ENCODE data around the gene CHAT. TPM values are rescaled to one million over a fixed set of nuclear protein-coding genes. Genes with fewer than 3 reads are reported as not detected.

CHAT gene
- total RNA-seq, 1 experiment from 2014 or later: not detected

- POLR2A ChIA-PET: no interaction called here
- H3K9me3 Mint-ChIP-seq (ENCODE audit: unreplicated experiment): no peaks in the 10 kb centered on the region
- no peak overlapping the region for H3K4me3 Mint-ChIP-seq (ENCODE audit: unreplicated experiment)
- intact Hi-C loops (cut with micrococcal nuclease): loop anchor here (10.0 kb wide), 1 partner anchor 156 kb away; the partner anchor contains the start of gene OGDHL
- H3K27me3 Mint-ChIP-seq (ENCODE audit: insufficient read depth, unreplicated experiment): peaks cover 73% of the 10 kb centered on the region
- H3K27ac Mint-ChIP-seq (ENCODE audit: low read depth, unreplicated experiment): no peak overlapping the region
- CTCF ChIA-PET: no interaction called here
- H3K4me1 Mint-ChIP-seq (ENCODE audit: insufficient read depth, unreplicated experiment): peaks cover 15% of the 10 kb centered on the region
- no TSS peak for BruUV-seq (replicated peaks)
- no peak for TF ChIP-seq CTCF (IDR thresholded peaks at IDR 0.05; ENCODE audit: unreplicated experiment)
- no peak for DNase-seq (ENCODE audit: unreplicated experiment)
- H3K36me3 Mint-ChIP-seq (ENCODE audit: insufficient read depth, unreplicated experiment): no peaks in the 10 kb centered on the region
Observed at GRCh38 chr10:49608166-49609005, 5.5 kb upstream of the CHAT start.

DNA sequence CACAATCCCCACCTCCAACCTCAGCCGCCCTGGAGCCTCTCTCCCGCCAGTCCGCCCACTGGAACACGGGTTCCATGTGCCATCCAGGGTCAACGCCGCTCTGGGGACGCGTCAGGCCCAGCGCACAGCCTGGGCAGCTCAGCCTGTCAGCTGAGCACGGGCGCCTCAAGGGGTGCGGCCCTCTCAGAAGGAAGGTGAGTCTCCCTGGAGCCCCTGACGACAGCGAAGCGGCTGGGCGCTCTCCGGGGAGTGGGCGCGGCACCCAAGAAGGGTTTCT lies 4.9 kb upstream of the CHAT start:
- Mint-ChIP-seq H3K4me1 (ENCODE audit: insufficient read depth, unreplicated experiment) (peaks cover 16% of the 10 kb centered on the region), H3K27me3 (ENCODE audit: insufficient read depth, unreplicated experiment) (peaks cover 73% of the 10 kb centered on the region), H3K36me3 (ENCODE audit: insufficient read depth, unreplicated experiment) (no peaks in the 10 kb centered on the region), H3K4me3 (ENCODE audit: unreplicated experiment) (no peak overlapping the region), H3K27ac (ENCODE audit: low read depth, unreplicated experiment) (no peak overlapping the region), H3K9me3 (ENCODE audit: unreplicated experiment) (no peaks in the 10 kb centered on the region)
- CTCF ChIA-PET: no interaction called here
- TF ChIP-seq CTCF (IDR thresholded peaks at IDR 0.05; ENCODE audit: unreplicated experiment): no peak
- POLR2A ChIA-PET: no interaction called here
- no peak for DNase-seq (ENCODE audit: unreplicated experiment)
- no TSS peak for BruUV-seq (replicated peaks)
- intact Hi-C loops (cut with micrococcal nuclease): loop anchor here (10.0 kb wide), 1 partner anchor 156 kb away; the partner anchor contains the start of gene OGDHL

DNA sequence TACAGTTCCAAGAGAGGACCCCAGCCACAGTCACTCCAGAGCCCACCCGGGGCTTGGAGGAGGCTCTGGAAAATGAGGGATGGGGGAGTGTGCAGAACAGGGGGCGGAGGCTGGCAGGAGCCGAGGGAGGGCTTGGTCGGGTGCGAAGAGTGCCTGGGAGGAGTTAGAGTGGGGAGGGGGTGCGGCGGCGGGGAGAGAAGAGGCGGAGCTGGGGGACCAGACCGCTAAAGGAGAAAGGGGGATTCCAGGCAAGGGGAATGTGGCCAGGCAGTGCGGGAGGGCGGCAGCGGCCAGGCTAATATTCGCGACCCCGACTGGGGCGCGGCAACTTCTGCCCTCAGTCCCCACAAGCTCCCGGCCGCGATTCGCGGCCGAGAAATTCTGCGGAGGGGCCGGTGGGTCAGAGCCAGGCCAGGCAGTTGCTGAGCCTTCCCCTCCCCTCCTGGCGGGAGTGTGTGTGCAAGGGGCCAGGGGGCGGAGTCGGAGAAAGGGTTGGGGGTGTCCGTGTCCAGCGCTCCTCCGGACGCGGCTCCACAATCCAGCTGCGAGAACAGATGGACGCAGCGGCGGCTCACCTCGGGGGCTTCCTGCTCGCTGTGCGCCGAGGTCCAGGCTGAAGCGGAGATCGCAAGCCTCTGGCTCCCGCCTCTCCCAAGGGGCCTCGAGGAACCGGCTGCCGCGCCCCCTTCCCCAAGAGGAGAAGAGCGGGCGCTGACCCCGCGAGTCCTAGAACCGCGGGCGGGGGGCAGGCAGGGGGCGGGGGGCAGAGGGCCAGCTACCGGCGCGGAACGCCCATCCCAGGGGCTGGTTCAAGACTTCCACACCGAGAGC lies 4.3 kb upstream of the CHAT start:
- H3K9me3 Mint-ChIP-seq (ENCODE audit: unreplicated experiment): no peaks in the 10 kb centered on the region
- peaks cover 73% of the 10 kb centered on the region for H3K27me3 Mint-ChIP-seq (ENCODE audit: insufficient read depth, unreplicated experiment)
- no peak overlapping the region for H3K4me3 Mint-ChIP-seq (ENCODE audit: unreplicated experiment)
- BruUV-seq (replicated peaks): no TSS peak
- ChIA-PET POLR2A (no interaction called here), CTCF (no interaction called here)
- intact Hi-C loops (cut with micrococcal nuclease): loop anchor here (10.0 kb wide), 1 partner anchor 155 kb away; the partner anchor contains the start of gene OGDHL
- H3K36me3 Mint-ChIP-seq (ENCODE audit: insufficient read depth, unreplicated experiment): no peaks in the 10 kb centered on the region
- H3K27ac Mint-ChIP-seq (ENCODE audit: low read depth, unreplicated experiment): no peak overlapping the region
- no peak for DNase-seq (ENCODE audit: unreplicated experiment)
- TF ChIP-seq CTCF (IDR thresholded peaks at IDR 0.05; ENCODE audit: unreplicated experiment): no peak
- H3K4me1 Mint-ChIP-seq (ENCODE audit: insufficient read depth, unreplicated experiment): peaks cover 16% of the 10 kb centered on the region

DNA sequence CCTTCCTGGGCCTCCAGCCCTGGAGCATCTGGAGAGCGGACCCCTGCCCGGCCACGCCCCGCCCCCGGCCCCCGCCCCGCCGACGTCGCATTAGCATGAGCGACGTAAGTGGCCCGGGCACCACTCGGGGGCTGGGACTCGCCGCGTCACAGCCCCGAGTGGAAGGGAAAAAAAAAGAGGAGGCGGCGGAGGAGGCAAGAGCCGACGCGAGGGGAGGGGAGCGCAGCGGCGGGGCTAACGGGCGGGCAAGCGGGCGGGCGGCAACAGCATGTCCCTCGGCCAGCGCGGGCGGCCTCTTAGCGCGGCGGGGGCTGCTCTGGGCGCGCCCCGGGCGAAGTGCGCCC lies 3.8 kb upstream of the CHAT start, which contains the start of gene SLC18A3:
SLC18A3 (plus strand) TSS at position 197 of the 344 bp plus-strand sequence. CDS start 431 bp downstream, outside the sequence.
- peaks cover 71% of the 10 kb centered on the region for H3K27me3 Mint-ChIP-seq (ENCODE audit: insufficient read depth, unreplicated experiment)
- ChIA-PET POLR2A (no interaction called here), CTCF (no interaction called here)
- peaks cover 16% of the 10 kb centered on the region for H3K4me1 Mint-ChIP-seq (ENCODE audit: insufficient read depth, unreplicated experiment)
- H3K4me3 Mint-ChIP-seq (ENCODE audit: unreplicated experiment): no peak within 1 kb of the TSS
- no peaks in the 10 kb centered on the region for H3K36me3 Mint-ChIP-seq (ENCODE audit: insufficient read depth, unreplicated experiment)
- intact Hi-C loops (cut with micrococcal nuclease): no loop called here
- TF ChIP-seq CTCF (IDR thresholded peaks at IDR 0.05; ENCODE audit: unreplicated experiment): no peak
- no peak within 1 kb of the TSS for H3K27ac Mint-ChIP-seq (ENCODE audit: low read depth, unreplicated experiment)
- no peak for DNase-seq (ENCODE audit: unreplicated experiment)
- no TSS peak for BruUV-seq (replicated peaks)
- no peaks in the 10 kb centered on the region for H3K9me3 Mint-ChIP-seq (ENCODE audit: unreplicated experiment)

Measured in MCF 10A (cell line).